K562 (cell line): ENCODE data around the gene GBX1. TPM values are rescaled to one million over a fixed set of nuclear protein-coding genes. Genes with fewer than 3 reads are reported as not detected.

Source experiments
- E2F3 ChIP-seq: fragments of 250-450 bp; sonication (Bioruptor Pico); IDR thresholded peaks from 2 replicates; pipeline ENCODE4 v1.4.0; 2020; ENCODE audit warnings: mild to moderate bottlenecking
- HDAC6 ChIP-seq: IDR thresholded peaks from 2 replicates; pipeline ENCODE4 v1.6.1; 2012; ENCODE audit warnings: low read depth, mild to moderate bottlenecking, control low read depth, inconsistent platforms, low read length, moderate library complexity
- ZNF140 ChIP-seq: fragments of 250-450 bp; sonication (Bioruptor Pico); IDR thresholded peaks from 2 replicates; pipeline ENCODE4 v1.8.0; 2021; ENCODE audit warnings: moderate library complexity, mild to moderate bottlenecking, inconsistent platforms
- polyA plus RNA-seq, 8 experiments: library from polyadenylated mRNA; depleted of rRNA in 4 of 8; stranded (reverse) in 5 of 8; unstranded in 3 of 8; fragments of >200 nt; fragmentation: Nextera tagmentation in 2 of 8; fragmentation: Illumina TruSeq in 1 of 8; extraction: Ambion mirVana in 2 of 8; extraction: Trizol in 1 of 8; gene quantifications; 2 replicates each; pipeline versions ENCODE4 v1.2.1 to v1.2.3, GENCODE V29; 2011 to 2014; ENCODE audit warnings: inconsistent platforms in 1 of 8, missing spikeins in 1 of 8
- total RNA-seq, 7 experiments: library from RNA; depleted of rRNA in 6 of 7; stranded (reverse); fragments of >200 nt in 6 of 7; fragmentation: Illumina TruSeq in 2 of 7; extraction: Trizol in 2 of 7; gene quantifications; 2 replicates each; pipeline versions ENCODE4 v1.2.1 to v1.2.3, GENCODE V29; 2011 to 2021; ENCODE audit warnings: low replicate concordance in 1 of 7
- TF ChIP-seq, protein P1 (sequence below): fragments of 450-650 bp; IDR thresholded peaks from 2 replicates; pipeline ENCODE4 v1.6.1; 2016; ENCODE audit warnings: mild to moderate bottlenecking, moderate library complexity
- TF ChIP-seq, protein P2 (sequence below): sonication (generic); formaldehyde crosslinking; IDR thresholded peaks from 2 replicates; pipeline ENCODE4 v1.8.0; 2022; ENCODE audit warnings: mild to moderate bottlenecking, missing genetic modification reagents, borderline replicate concordance
- TF ChIP-seq, protein P3 (sequence below): IDR thresholded peaks from 2 replicates; pipeline ENCODE4 v1.6.1; 2011; ENCODE audit not compliant: insufficient read length; ENCODE audit errors: extremely low read depth

Gene GBX1
- total and polyA plus RNA-seq, 9 of the 15 experiments (the other 6 are each of a cell fraction or from before 2014, with no cell fraction given) = not detected

DNA sequence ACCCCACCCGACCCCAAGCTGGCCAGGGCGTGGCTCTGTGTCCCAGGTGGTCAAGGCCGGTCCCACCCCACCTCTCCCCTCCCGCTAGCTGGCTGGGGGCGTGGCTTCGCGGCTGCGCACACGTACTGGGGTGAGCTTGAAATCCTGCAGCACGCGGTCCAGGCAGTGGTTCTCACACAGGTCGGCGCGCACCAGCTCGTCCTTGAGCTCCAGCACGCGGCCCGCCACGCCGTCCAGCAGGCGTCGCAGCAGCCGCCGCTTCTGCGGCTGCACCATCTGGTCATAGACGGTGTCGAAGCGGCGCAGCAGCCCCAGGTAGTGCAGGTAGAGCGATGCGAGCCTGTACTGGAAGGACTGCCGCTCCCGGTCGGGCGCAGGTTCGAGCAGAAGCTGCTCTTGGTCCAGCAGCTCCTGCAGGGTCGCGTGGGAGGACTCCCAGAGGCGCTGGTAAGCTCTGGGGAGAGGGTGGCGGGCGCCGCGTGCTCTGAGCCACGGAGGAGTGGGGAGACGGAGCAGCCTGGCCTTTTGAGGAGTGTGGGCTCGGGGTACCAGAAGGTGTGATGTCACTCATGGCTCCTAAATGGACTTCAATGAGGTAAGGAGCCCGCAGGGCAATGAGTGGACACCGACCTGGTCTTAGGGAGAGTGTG, 37.0 kb upstream of the GBX1 start (continued):
- TF ChIP-seq, protein P1, sequence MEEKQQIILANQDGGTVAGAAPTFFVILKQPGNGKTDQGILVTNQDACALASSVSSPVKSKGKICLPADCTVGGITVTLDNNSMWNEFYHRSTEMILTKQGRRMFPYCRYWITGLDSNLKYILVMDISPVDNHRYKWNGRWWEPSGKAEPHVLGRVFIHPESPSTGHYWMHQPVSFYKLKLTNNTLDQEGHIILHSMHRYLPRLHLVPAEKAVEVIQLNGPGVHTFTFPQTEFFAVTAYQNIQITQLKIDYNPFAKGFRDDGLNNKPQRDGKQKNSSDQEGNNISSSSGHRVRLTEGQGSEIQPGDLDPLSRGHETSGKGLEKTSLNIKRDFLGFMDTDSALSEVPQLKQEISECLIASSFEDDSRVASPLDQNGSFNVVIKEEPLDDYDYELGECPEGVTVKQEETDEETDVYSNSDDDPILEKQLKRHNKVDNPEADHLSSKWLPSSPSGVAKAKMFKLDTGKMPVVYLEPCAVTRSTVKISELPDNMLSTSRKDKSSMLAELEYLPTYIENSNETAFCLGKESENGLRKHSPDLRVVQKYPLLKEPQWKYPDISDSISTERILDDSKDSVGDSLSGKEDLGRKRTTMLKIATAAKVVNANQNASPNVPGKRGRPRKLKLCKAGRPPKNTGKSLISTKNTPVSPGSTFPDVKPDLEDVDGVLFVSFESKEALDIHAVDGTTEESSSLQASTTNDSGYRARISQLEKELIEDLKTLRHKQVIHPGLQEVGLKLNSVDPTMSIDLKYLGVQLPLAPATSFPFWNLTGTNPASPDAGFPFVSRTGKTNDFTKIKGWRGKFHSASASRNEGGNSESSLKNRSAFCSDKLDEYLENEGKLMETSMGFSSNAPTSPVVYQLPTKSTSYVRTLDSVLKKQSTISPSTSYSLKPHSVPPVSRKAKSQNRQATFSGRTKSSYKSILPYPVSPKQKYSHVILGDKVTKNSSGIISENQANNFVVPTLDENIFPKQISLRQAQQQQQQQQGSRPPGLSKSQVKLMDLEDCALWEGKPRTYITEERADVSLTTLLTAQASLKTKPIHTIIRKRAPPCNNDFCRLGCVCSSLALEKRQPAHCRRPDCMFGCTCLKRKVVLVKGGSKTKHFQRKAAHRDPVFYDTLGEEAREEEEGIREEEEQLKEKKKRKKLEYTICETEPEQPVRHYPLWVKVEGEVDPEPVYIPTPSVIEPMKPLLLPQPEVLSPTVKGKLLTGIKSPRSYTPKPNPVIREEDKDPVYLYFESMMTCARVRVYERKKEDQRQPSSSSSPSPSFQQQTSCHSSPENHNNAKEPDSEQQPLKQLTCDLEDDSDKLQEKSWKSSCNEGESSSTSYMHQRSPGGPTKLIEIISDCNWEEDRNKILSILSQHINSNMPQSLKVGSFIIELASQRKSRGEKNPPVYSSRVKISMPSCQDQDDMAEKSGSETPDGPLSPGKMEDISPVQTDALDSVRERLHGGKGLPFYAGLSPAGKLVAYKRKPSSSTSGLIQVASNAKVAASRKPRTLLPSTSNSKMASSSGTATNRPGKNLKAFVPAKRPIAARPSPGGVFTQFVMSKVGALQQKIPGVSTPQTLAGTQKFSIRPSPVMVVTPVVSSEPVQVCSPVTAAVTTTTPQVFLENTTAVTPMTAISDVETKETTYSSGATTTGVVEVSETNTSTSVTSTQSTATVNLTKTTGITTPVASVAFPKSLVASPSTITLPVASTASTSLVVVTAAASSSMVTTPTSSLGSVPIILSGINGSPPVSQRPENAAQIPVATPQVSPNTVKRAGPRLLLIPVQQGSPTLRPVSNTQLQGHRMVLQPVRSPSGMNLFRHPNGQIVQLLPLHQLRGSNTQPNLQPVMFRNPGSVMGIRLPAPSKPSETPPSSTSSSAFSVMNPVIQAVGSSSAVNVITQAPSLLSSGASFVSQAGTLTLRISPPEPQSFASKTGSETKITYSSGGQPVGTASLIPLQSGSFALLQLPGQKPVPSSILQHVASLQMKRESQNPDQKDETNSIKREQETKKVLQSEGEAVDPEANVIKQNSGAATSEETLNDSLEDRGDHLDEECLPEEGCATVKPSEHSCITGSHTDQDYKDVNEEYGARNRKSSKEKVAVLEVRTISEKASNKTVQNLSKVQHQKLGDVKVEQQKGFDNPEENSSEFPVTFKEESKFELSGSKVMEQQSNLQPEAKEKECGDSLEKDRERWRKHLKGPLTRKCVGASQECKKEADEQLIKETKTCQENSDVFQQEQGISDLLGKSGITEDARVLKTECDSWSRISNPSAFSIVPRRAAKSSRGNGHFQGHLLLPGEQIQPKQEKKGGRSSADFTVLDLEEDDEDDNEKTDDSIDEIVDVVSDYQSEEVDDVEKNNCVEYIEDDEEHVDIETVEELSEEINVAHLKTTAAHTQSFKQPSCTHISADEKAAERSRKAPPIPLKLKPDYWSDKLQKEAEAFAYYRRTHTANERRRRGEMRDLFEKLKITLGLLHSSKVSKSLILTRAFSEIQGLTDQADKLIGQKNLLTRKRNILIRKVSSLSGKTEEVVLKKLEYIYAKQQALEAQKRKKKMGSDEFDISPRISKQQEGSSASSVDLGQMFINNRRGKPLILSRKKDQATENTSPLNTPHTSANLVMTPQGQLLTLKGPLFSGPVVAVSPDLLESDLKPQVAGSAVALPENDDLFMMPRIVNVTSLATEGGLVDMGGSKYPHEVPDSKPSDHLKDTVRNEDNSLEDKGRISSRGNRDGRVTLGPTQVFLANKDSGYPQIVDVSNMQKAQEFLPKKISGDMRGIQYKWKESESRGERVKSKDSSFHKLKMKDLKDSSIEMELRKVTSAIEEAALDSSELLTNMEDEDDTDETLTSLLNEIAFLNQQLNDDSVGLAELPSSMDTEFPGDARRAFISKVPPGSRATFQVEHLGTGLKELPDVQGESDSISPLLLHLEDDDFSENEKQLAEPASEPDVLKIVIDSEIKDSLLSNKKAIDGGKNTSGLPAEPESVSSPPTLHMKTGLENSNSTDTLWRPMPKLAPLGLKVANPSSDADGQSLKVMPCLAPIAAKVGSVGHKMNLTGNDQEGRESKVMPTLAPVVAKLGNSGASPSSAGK = peak; percentile 92
- TF ChIP-seq HDAC6 (no peak), E2F3 (CRISPR knock-in tag) (no peak), ZNF140 (CRISPR knock-in tag) (no peak)
- TF ChIP-seq, protein P2, sequence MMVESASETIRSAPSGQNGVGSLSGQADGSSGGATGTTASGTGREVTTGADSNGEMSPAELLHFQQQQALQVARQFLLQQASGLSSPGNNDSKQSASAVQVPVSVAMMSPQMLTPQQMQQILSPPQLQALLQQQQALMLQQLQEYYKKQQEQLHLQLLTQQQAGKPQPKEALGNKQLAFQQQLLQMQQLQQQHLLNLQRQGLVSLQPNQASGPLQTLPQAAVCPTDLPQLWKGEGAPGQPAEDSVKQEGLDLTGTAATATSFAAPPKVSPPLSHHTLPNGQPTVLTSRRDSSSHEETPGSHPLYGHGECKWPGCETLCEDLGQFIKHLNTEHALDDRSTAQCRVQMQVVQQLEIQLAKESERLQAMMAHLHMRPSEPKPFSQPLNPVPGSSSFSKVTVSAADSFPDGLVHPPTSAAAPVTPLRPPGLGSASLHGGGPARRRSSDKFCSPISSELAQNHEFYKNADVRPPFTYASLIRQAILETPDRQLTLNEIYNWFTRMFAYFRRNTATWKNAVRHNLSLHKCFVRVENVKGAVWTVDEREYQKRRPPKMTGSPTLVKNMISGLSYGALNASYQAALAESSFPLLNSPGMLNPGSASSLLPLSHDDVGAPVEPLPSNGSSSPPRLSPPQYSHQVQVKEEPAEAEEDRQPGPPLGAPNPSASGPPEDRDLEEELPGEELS (CRISPR knock-in tag) = no peak; the same call in 1 of the 2 replicates
- TF ChIP-seq, protein P3, sequence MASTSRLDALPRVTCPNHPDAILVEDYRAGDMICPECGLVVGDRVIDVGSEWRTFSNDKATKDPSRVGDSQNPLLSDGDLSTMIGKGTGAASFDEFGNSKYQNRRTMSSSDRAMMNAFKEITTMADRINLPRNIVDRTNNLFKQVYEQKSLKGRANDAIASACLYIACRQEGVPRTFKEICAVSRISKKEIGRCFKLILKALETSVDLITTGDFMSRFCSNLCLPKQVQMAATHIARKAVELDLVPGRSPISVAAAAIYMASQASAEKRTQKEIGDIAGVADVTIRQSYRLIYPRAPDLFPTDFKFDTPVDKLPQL = no peak
